ENCODE results near the gene HAPLN2.

DNA sequence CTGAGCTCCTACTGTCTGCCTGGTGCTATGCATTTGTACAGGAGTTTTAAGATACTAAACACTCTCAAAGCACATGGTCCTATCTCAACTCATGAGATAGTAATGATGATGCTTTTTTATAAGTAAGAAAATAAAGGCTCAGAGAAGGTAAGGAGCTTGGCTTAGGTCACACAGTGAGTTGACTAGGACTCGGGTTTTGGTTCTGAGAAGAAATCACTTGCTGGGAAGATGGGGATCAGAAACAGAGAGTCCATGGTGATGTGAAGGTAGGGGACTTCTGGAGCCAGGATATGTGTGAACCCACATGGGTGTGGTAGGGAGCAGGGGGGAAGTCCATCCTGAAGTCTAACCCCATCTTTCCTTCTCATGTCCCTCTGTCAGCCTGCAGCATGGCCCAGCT is 26.5 kb downstream of the HAPLN2 start:
- TF ChIP-seq, protein P1, sequence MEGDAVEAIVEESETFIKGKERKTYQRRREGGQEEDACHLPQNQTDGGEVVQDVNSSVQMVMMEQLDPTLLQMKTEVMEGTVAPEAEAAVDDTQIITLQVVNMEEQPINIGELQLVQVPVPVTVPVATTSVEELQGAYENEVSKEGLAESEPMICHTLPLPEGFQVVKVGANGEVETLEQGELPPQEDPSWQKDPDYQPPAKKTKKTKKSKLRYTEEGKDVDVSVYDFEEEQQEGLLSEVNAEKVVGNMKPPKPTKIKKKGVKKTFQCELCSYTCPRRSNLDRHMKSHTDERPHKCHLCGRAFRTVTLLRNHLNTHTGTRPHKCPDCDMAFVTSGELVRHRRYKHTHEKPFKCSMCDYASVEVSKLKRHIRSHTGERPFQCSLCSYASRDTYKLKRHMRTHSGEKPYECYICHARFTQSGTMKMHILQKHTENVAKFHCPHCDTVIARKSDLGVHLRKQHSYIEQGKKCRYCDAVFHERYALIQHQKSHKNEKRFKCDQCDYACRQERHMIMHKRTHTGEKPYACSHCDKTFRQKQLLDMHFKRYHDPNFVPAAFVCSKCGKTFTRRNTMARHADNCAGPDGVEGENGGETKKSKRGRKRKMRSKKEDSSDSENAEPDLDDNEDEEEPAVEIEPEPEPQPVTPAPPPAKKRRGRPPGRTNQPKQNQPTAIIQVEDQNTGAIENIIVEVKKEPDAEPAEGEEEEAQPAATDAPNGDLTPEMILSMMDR (IDR thresholded peaks at IDR 0.05), result no peak
- TF ChIP-seq POLR2A (IDR thresholded peaks at IDR 0.05), result no peak

Data from transverse colon (tissue), 3 donors.